ENCODE results near the gene PFDN1. TPM values are rescaled to one million over a fixed set of nuclear protein-coding genes. Genes with fewer than 3 reads are reported as not detected.

Gene PFDN1
- total RNA-seq, 1 donor from 2014 or later, result 68.1 TPM

DNA sequence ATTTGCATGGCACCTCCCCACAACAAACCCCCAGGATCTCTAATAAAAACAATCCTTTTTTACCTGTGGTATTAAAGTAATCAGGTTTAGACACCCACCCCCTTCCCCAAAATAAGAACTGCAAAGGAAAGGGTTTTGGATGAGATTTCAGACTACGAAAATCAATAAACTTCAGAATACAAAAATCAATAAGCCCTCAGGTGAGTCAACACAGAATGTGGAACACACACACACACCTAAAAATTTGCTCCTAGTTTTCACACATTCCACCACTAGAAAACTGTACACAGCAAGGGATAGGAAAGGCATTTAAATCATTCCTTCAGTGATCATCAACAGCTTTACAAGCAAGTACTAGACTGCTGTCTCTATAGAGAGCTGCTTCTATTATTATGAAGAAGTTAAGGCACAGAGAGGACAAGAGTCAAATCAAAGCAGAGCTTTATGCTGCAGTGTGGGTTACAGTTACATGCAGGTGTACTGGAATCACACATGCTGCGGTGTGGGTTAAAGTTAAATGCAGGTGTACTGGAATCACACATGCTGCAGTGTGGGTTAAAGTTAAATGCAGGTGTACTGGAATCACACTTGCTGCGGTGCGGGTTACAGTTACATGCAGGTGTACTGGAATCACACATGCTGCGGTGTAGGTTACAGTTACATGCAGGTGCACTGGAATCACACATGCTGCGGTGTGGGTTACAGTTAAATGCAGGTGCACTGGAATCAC, 36.3 kb downstream of the PFDN1 start:
- DNase-seq, result no peak
- no peak for ATAC-seq
- intact Hi-C loops (cut with micrococcal nuclease), result no loop called here

- ATAC-seq (no peak), DNase-seq (no peak)
- intact Hi-C loops (cut with micrococcal nuclease), result no loop called here
Measured at GRCh38 chr5:140265845-140266244, 37.1 kb downstream of the PFDN1 start.

GRCh38 chr5:140262839-140263238, 40.1 kb downstream of the PFDN1 start:
- intact Hi-C loops (cut with micrococcal nuclease), result no loop called here
- ATAC-seq (no peak), DNase-seq (no peak)

- ATAC-seq, result no peak
- DNase-seq, result no peak
- intact Hi-C loops (cut with micrococcal nuclease), result no loop called here
Measured at GRCh38 chr5:140262221-140262620, 40.7 kb downstream of the PFDN1 start.

- intact Hi-C loops (cut with micrococcal nuclease), result no loop called here
- DNase-seq, result peak; percentile 72
- peak; percentile 95 for ATAC-seq
Measured at GRCh38 chr5:140261403-140262171, 41.3 kb downstream of the PFDN1 start.

GRCh38 chr5:140260089-140260656, 42.7 kb downstream of the PFDN1 start:
- intact Hi-C loops (cut with micrococcal nuclease), result no loop called here
- ATAC-seq (no peak), DNase-seq (no peak)

DNA sequence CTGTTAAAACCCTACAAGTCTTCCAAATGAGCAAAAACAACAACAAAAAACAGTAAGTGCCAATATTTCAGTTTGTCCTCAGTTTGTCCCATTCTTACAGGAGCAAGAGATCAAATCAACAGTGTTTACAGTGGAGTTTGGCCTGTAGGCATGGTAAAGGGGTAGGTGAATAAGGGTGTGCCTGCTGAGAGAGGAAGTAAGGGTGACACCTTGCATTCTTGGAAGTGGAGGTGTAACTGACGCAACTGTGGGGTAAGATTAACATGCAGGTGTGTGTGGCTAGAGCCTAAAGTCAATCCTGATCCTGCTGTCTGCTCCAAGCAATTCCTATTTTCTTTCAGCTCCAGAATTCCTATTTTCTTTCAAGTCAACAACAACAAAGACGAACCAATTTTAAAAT, 43.4 kb downstream of the PFDN1 start:
- no peak for DNase-seq
- no peak for ATAC-seq
- intact Hi-C loops (cut with micrococcal nuclease), result no loop called here

- ATAC-seq, result no peak
- intact Hi-C loops (cut with micrococcal nuclease), result no loop called here
Measured at GRCh38 chr5:140258873-140259272, 44.0 kb downstream of the PFDN1 start.

GRCh38 chr5:140258016-140258415, 44.9 kb downstream of the PFDN1 start:
- intact Hi-C loops (cut with micrococcal nuclease), result no loop called here
- no peak for ATAC-seq
- no peak for DNase-seq

More at GRCh38 chr5:140258873-140259272, 44.0 kb downstream of the PFDN1 start:
- DNase-seq, result no peak

- DNase-seq, result no peak
- ATAC-seq, result no peak
- intact Hi-C loops (cut with micrococcal nuclease), result no loop called here
Measured at GRCh38 chr5:140256726-140257125, 46.2 kb downstream of the PFDN1 start.

GRCh38 chr5:140255460-140256157, 47.3 kb downstream of the PFDN1 start:
- ATAC-seq (no peak), DNase-seq (no peak)
- intact Hi-C loops (cut with micrococcal nuclease), result no loop called here

DNA sequence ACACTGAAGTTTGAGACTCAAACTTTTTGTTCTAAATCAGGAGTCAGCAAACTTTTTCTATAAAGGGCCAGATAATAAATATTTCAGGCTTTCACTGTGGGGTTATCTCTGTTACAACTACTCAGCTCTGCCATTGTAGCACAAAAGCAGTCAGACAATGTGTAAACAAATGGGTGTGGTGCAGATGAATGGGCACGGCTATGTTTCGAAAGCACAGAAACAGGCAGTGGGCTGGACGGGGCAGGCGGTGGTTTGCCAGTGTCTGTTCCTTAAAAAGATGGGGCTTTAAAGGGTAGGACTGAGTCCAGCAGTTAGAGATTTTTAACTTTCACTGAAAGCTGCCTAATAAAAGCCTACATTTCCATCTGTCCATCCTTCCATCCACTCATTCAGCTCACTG, 48.9 kb downstream of the PFDN1 start:
- ATAC-seq, result peak; percentile 32
- no peak for DNase-seq
- intact Hi-C loops (cut with micrococcal nuclease), result no loop called here

DNA sequence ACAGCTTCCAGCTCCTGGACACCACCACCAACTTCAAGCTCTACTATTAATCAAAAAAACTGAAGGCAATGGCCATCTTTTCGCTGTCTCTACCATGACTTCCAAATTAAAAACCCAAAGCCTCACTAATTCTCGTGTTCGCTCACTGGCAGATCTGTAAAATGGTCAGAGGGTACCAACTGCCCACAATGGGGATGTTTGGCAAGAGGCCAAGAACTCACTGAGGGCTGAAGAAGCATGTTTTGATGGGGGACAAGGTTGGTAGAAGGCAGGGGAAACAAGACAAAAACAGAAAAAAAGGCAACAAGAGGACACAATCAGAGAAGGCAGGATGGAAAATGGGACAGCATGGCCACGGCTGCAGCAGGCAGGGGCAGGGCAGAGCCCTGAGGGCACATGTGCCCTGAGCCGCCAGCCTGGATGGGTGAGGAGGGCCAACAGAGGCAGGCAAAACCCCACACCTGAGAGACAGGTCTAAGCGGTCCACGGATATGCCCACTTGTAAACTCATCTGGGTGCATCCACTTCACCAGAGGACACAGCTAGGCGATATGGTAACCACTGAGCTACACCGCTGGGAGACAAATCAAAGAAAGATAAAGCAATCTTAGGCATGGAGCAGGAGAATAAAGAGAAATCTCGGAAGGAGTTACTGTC, 50.3 kb downstream of the PFDN1 start:
- no peak for DNase-seq
- intact Hi-C loops (cut with micrococcal nuclease), result no loop called here
- no peak for ATAC-seq

DNA sequence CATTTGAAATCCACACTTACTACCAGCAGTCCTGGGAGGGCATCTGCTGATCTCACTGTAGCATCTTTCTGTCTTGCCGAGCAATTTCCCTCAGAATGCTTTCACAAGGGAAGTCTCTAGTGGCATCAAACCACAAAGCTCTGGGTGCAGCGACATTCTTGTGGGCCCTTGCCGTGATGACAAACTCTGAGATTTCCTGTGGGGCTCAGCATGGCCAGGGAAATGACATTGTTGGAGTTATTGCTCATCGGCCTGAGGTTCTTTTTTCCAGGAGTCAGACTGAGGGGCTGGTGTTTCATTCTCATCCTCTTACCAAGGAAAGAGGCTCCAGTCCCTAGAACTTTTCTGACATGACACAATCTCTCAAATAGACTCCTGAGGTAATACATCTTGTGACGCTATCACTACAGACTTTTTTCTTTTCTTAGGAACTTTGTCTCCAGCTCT, 51.4 kb downstream of the PFDN1 start:
- peak; percentile 9 for ATAC-seq
- DNase-seq, result no peak
- intact Hi-C loops (cut with micrococcal nuclease), result no loop called here

DNA sequence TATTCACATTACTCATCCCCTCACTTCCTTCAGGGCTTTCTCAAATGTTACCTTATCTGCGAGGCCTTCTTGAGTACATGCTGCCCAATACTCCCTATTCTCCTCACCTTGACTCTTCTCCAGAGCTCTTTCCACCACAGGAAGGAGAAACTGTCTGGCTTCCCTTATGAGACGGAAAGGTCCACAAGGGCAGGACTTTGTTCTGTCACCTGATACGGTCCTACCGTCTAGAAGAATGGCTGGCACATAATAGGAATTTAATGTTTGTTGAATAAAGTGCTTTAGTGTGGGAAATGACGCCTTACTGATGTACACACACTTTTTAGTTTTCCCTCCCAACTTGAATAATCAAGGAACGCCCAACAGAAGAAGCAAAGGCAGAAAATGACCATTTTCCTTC, 52.5 kb downstream of the PFDN1 start:
- ATAC-seq, result no peak

GRCh38 chr5:140249536-140249935, 53.4 kb downstream of the PFDN1 start:
- intact Hi-C loops (cut with micrococcal nuclease), result no loop called here

More for the DNA sequence above, 52.5 kb downstream of the PFDN1 start:
- intact Hi-C loops (cut with micrococcal nuclease), result no loop called here
- DNase-seq, result no peak

DNA sequence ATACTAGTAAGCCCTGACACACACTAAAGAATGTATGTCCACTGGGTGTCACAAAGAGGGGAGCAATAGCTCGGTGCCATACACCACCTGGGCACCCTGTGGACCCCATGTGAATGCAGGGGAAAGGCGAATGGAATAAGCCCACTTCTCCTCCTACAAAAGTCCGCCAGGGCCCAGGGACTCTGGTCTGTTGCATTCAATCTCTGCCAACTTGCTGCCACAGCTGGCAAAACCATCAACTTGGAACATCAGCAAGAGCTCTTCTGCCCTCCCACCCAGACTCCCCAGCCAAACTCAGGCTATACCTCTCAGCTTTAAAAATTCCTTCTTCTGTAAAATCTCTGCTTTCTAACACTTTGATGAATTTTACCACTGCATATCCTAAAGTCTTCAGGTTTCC, 54.5 kb downstream of the PFDN1 start:
- DNase-seq (no peak), ATAC-seq (no peak)
- intact Hi-C loops (cut with micrococcal nuclease), result no loop called here

More at GRCh38 chr5:140249536-140249935, 53.4 kb downstream of the PFDN1 start:
- DNase-seq, result no peak
- ATAC-seq, result no peak

- intact Hi-C loops (cut with micrococcal nuclease), result no loop called here
- peak; percentile 64 for ATAC-seq
- peak; percentile 68 for DNase-seq
Measured at GRCh38 chr5:140246378-140247122, 56.4 kb downstream of the PFDN1 start.

Data from left ventricle myocardium superior (tissue), 1 donor.